Activated naive CD4-positive, alpha-beta T cell treated with anti-CD3 and anti-CD28 coated beads, Interleukin-2, amount 50 U/mL, for 24 hours (primary cell): Measurements from ENCODE around the gene HK1.
"Not testable (repeated sequence)": the region's sequence is repeated elsewhere in the genome, so short reads cannot be mapped to it uniquely, and the experiment has no call there.

Experiments
- H3K27ac Mint-ChIP-seq: one replicate; pipeline ENCODE4 v1.8.0; 2021; ENCODE audit warnings: mild to moderate bottlenecking, mixed read lengths
- H3K27me3 Mint-ChIP-seq: one replicate; pipeline ENCODE4 v1.8.0; 2021; ENCODE audit warnings: mixed read lengths
- H3K36me3 Mint-ChIP-seq: one replicate; pipeline ENCODE4 v1.8.0; 2021; ENCODE audit warnings: mixed read lengths
- H3K4me1 Mint-ChIP-seq: one replicate; pipeline ENCODE4 v1.8.0; 2021; ENCODE audit warnings: mixed read lengths
- H3K4me3 Mint-ChIP-seq: one replicate; pipeline ENCODE4 v1.8.0; 2021; ENCODE audit warnings: mild to moderate bottlenecking, mixed read lengths
- H3K9me3 Mint-ChIP-seq: one replicate; pipeline ENCODE4 v1.8.0; 2021; ENCODE audit warnings: mixed read lengths

Gene HK1

DNA sequence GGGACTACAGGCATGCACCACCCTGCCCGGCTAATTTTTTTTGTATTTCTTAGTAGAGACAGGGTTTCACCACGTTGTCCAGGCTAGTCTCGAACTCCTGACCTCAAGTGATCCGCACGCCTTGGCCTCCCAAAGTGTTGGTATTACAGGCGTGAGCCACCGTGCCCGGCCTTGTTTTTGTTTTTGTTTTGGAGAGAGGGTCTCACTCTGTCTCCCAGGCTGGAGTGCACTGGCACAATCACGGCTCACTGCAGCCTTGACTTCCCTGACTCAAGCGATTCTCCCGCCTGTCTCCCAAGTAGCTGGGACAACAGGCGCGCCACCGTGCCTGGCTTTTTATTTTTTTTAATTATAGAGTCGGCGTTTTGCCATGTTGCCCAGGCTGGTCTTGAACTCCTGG is 172.1 kb downstream of the HK1 start:
- not testable (repeated sequence) for H3K9me3 Mint-ChIP-seq, H3K36me3 Mint-ChIP-seq, H3K4me3 Mint-ChIP-seq, H3K27ac Mint-ChIP-seq, H3K27me3 Mint-ChIP-seq
- peaks cover 16% of the 10 kb centered on the region for H3K4me1 Mint-ChIP-seq

- Mint-ChIP-seq H3K36me3 (no peaks in the 10 kb centered on the region), H3K4me3 (peak within 1 kb of the TSS; percentile 91), H3K4me1 (peaks cover 16% of the 10 kb centered on the region), H3K27ac (peak within 1 kb of the TSS; percentile 90), H3K27me3 (peaks cover 1% of the 10 kb centered on the region), H3K9me3 (no peaks in the 10 kb centered on the region)
Measured at GRCh38 chr10:69451209-69451783, 173.0 kb downstream of the HK1 start, which contains the start of gene TSPAN15. TSS of gene TSPAN15 (plus strand) at chr10:69451465. CDS start at chr10:69451595, 130 bp downstream.
